Keratinocyte (primary cell): ENCODE data around the gene MBIP.

ENCODE experiments used
- EZH2 ChIP-seq: IDR thresholded peaks from one replicate; pipeline ENCODE4 v1.6.1; 2012; ENCODE audit warnings: inconsistent platforms, mild to moderate bottlenecking, low read length, moderate library complexity
- TF ChIP-seq, protein P1 (sequence below), 3 experiments: IDR thresholded peaks in 1 of 3; conservative IDR thresholded peaks in 1 of 3; optimal IDR thresholded peaks in 1 of 3; 2 replicates in 2 of 3; 3 replicates in 1 of 3; pipeline versions ENCODE3 to v1.5.1; 2011; ENCODE audit warnings: low read length in 3 of 3, mild to moderate bottlenecking in 3 of 3, moderate library complexity in 2 of 3, control low read depth in 1 of 3, inconsistent platforms in 1 of 3; ENCODE audit not compliant: insufficient read depth in 2 of 3; ENCODE audit errors: extremely low read depth in 1 of 3

GRCh38 chr14:36281309-36281708 lies 39.1 kb downstream of the MBIP start:
- TF ChIP-seq, protein P1, sequence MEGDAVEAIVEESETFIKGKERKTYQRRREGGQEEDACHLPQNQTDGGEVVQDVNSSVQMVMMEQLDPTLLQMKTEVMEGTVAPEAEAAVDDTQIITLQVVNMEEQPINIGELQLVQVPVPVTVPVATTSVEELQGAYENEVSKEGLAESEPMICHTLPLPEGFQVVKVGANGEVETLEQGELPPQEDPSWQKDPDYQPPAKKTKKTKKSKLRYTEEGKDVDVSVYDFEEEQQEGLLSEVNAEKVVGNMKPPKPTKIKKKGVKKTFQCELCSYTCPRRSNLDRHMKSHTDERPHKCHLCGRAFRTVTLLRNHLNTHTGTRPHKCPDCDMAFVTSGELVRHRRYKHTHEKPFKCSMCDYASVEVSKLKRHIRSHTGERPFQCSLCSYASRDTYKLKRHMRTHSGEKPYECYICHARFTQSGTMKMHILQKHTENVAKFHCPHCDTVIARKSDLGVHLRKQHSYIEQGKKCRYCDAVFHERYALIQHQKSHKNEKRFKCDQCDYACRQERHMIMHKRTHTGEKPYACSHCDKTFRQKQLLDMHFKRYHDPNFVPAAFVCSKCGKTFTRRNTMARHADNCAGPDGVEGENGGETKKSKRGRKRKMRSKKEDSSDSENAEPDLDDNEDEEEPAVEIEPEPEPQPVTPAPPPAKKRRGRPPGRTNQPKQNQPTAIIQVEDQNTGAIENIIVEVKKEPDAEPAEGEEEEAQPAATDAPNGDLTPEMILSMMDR (optimal IDR thresholded peaks at IDR 0.05 in 1 of 3, IDR thresholded peaks at IDR 0.05 in 1 of 3, conservative IDR thresholded peaks at IDR 0.05 in 1 of 3; ENCODE audit: extremely low read depth in 1 of 3, insufficient read depth in 2 of 3, low read length in 3 of 3): no peak
- TF ChIP-seq EZH2: no peak
